ENCODE data around the gene MCU.

Gene MCU

GRCh38 chr10:72729528-72729927, 37.6 kb downstream of the MCU start:
- no peak overlapping the region for H2BK15ac ChIP-seq (ENCODE audit: low read depth, poor library complexity, severe bottlenecking)
- 100% methylated on average over 2 of the region's 3 CpGs for WGBS
- no peak overlapping the region for H3K14ac ChIP-seq (ENCODE audit: low read length in 2 of 2)
- H2BK120ac ChIP-seq (ENCODE audit: low read depth, low read length) = no peak overlapping the region
- no peak overlapping the region for H3K27ac ChIP-seq (ENCODE audit: low read length, poor library complexity, severe bottlenecking)
- no peak overlapping the region for H3K23ac ChIP-seq (ENCODE audit: low read length in 2 of 2)
- peak overlapping the region; percentile 37 for H4K8ac ChIP-seq (ENCODE audit: low read length)
- H3K4ac ChIP-seq (ENCODE audit: low read depth in 1 of 2, low read length in 2 of 2) = no peak overlapping the region
- no peaks in the 10 kb centered on the region for H3K27me3 ChIP-seq (ENCODE audit: control insufficient read depth in 1 of 2, insufficient read depth in 1 of 2, low read length in 2 of 2)
- no peak overlapping the region for H3K4me2 ChIP-seq (ENCODE audit: low read length, poor library complexity, severe bottlenecking)
- H2BK5ac ChIP-seq (ENCODE audit: low read depth, low read length, poor library complexity, severe bottlenecking) = no peak overlapping the region
- peak overlapping the region in 1 of 2 experiments; percentile 9 for H3K18ac ChIP-seq (ENCODE audit: low read depth in 1 of 2, low read length in 2 of 2)
- DNase-seq = no peak
- H4K91ac ChIP-seq (ENCODE audit: low read length) = no peak overlapping the region
- H3K4me1 ChIP-seq (ENCODE audit: control insufficient read depth, insufficient read depth, low read depth, low read length) = no peaks in the 10 kb centered on the region
- H3K9ac ChIP-seq (ENCODE audit: low read length) = peak overlapping the region; percentile 54
- no peaks in the 10 kb centered on the region for H3K36me3 ChIP-seq (ENCODE audit: control insufficient read depth in 1 of 2, insufficient read depth in 2 of 2, low read depth in 1 of 2, low read length in 2 of 2)
- H2AFZ ChIP-seq (ENCODE audit: low read depth, low read length) = no peak overlapping the region
- no peak overlapping the region for H2BK12ac ChIP-seq (ENCODE audit: low read length in 2 of 2)
- H2AK5ac ChIP-seq (ENCODE audit: low read length, severe bottlenecking) = no peak overlapping the region
- H3K79me1 ChIP-seq (replicated peaks; ENCODE audit: low read length, poor library complexity, severe bottlenecking) = peaks cover 14% of the 10 kb centered on the region
- no peak overlapping the region for H3K4me3 ChIP-seq (ENCODE audit: insufficient read depth in 1 of 2, low read depth in 1 of 2, low read length in 2 of 2)
- H3K9me3 ChIP-seq (ENCODE audit: control insufficient read depth, low read length) = no peaks in the 10 kb centered on the region

GRCh38 chr10:72730479-72730878, 38.5 kb downstream of the MCU start:
- no peaks in the 10 kb centered on the region for H3K36me3 ChIP-seq (ENCODE audit: control insufficient read depth in 1 of 2, insufficient read depth in 2 of 2, low read depth in 1 of 2, low read length in 2 of 2)
- H2BK12ac ChIP-seq (ENCODE audit: low read length in 2 of 2) = no peak overlapping the region
- no peak overlapping the region for H4K8ac ChIP-seq (ENCODE audit: low read length)
- no peak overlapping the region for H3K18ac ChIP-seq (ENCODE audit: low read depth in 1 of 2, low read length in 2 of 2)
- no peak overlapping the region for H3K4me2 ChIP-seq (ENCODE audit: low read length, poor library complexity, severe bottlenecking)
- H2BK5ac ChIP-seq (ENCODE audit: low read depth, low read length, poor library complexity, severe bottlenecking) = no peak overlapping the region
- H2AFZ ChIP-seq (ENCODE audit: low read depth, low read length) = no peak overlapping the region
- H3K79me1 ChIP-seq (replicated peaks; ENCODE audit: low read length, poor library complexity, severe bottlenecking) = peaks cover 16% of the 10 kb centered on the region
- H3K27me3 ChIP-seq (ENCODE audit: control insufficient read depth in 1 of 2, insufficient read depth in 1 of 2, low read length in 2 of 2) = no peaks in the 10 kb centered on the region
- H3K4me3 ChIP-seq (ENCODE audit: insufficient read depth in 1 of 2, low read depth in 1 of 2, low read length in 2 of 2) = no peak overlapping the region
- H4K91ac ChIP-seq (ENCODE audit: low read length) = no peak overlapping the region
- H3K9me3 ChIP-seq (ENCODE audit: control insufficient read depth, low read length) = no peaks in the 10 kb centered on the region
- WGBS = 98% methylated on average over 5 of the region's 5 CpGs
- H3K4ac ChIP-seq (ENCODE audit: low read depth in 1 of 2, low read length in 2 of 2) = no peak overlapping the region
- H3K9ac ChIP-seq (ENCODE audit: low read length) = no peak overlapping the region
- H3K4me1 ChIP-seq (ENCODE audit: control insufficient read depth, insufficient read depth, low read depth, low read length) = no peaks in the 10 kb centered on the region
- H2AK5ac ChIP-seq (ENCODE audit: low read length, severe bottlenecking) = no peak overlapping the region
- no peak overlapping the region for H2BK15ac ChIP-seq (ENCODE audit: low read depth, poor library complexity, severe bottlenecking)
- H3K14ac ChIP-seq (ENCODE audit: low read length in 2 of 2) = no peak overlapping the region
- H2BK120ac ChIP-seq (ENCODE audit: low read depth, low read length) = no peak overlapping the region
- DNase-seq = no peak
- no peak overlapping the region for H3K27ac ChIP-seq (ENCODE audit: low read length, poor library complexity, severe bottlenecking)
- no peak overlapping the region for H3K23ac ChIP-seq (ENCODE audit: low read length in 2 of 2)

- H2AK5ac ChIP-seq (ENCODE audit: low read length, severe bottlenecking) = no peak overlapping the region
- H2BK12ac ChIP-seq (ENCODE audit: low read length in 2 of 2) = no peak overlapping the region
- H3K4me1 ChIP-seq (ENCODE audit: control insufficient read depth, insufficient read depth, low read depth, low read length) = no peaks in the 10 kb centered on the region
- no peaks in the 10 kb centered on the region for H3K27me3 ChIP-seq (ENCODE audit: control insufficient read depth in 1 of 2, insufficient read depth in 1 of 2, low read length in 2 of 2)
- H2AFZ ChIP-seq (ENCODE audit: low read depth, low read length) = no peak overlapping the region
- H3K9me3 ChIP-seq (ENCODE audit: control insufficient read depth, low read length) = no peaks in the 10 kb centered on the region
- 100% methylated on average over 4 of the region's 4 CpGs for WGBS
- no peak overlapping the region for H3K4me3 ChIP-seq (ENCODE audit: insufficient read depth in 1 of 2, low read depth in 1 of 2, low read length in 2 of 2)
- no peak overlapping the region for H3K4ac ChIP-seq (ENCODE audit: low read depth in 1 of 2, low read length in 2 of 2)
- H3K14ac ChIP-seq (ENCODE audit: low read length in 2 of 2) = no peak overlapping the region
- no peak overlapping the region for H2BK5ac ChIP-seq (ENCODE audit: low read depth, low read length, poor library complexity, severe bottlenecking)
- H3K23ac ChIP-seq (ENCODE audit: low read length in 2 of 2) = no peak overlapping the region
- no peaks in the 10 kb centered on the region for H3K36me3 ChIP-seq (ENCODE audit: control insufficient read depth in 1 of 2, insufficient read depth in 2 of 2, low read depth in 1 of 2, low read length in 2 of 2)
- no peak for DNase-seq
- H4K8ac ChIP-seq (ENCODE audit: low read length) = no peak overlapping the region
- peaks cover 13% of the 10 kb centered on the region for H3K79me1 ChIP-seq (replicated peaks; ENCODE audit: low read length, poor library complexity, severe bottlenecking)
- no peak overlapping the region for H3K4me2 ChIP-seq (ENCODE audit: low read length, poor library complexity, severe bottlenecking)
- H4K91ac ChIP-seq (ENCODE audit: low read length) = no peak overlapping the region
- H3K27ac ChIP-seq (ENCODE audit: low read length, poor library complexity, severe bottlenecking) = no peak overlapping the region
- H3K18ac ChIP-seq (ENCODE audit: low read depth in 1 of 2, low read length in 2 of 2) = no peak overlapping the region
- H2BK120ac ChIP-seq (ENCODE audit: low read depth, low read length) = no peak overlapping the region
- H2BK15ac ChIP-seq (ENCODE audit: low read depth, poor library complexity, severe bottlenecking) = no peak overlapping the region
- H3K9ac ChIP-seq (ENCODE audit: low read length) = no peak overlapping the region
These were observed 40.0 kb downstream of the MCU start for GRCh38 chr10:72731916-72732419.

- no peak overlapping the region for H3K9ac ChIP-seq (ENCODE audit: low read length)
- WGBS = 100% methylated on average over 1 of the region's 2 CpGs
- H2BK15ac ChIP-seq (ENCODE audit: low read depth, poor library complexity, severe bottlenecking) = no peak overlapping the region
- no peak overlapping the region for H3K18ac ChIP-seq (ENCODE audit: low read depth in 1 of 2, low read length in 2 of 2)
- peaks cover 12% of the 10 kb centered on the region for H3K79me1 ChIP-seq (replicated peaks; ENCODE audit: low read length, poor library complexity, severe bottlenecking)
- no peak overlapping the region for H2AFZ ChIP-seq (ENCODE audit: low read depth, low read length)
- no peaks in the 10 kb centered on the region for H3K9me3 ChIP-seq (ENCODE audit: control insufficient read depth, low read length)
- no peak overlapping the region for H3K23ac ChIP-seq (ENCODE audit: low read length in 2 of 2)
- no peak overlapping the region for H3K14ac ChIP-seq (ENCODE audit: low read length in 2 of 2)
- no peak overlapping the region for H4K8ac ChIP-seq (ENCODE audit: low read length)
- H2AK5ac ChIP-seq (ENCODE audit: low read length, severe bottlenecking) = no peak overlapping the region
- H3K36me3 ChIP-seq (ENCODE audit: control insufficient read depth in 1 of 2, insufficient read depth in 2 of 2, low read depth in 1 of 2, low read length in 2 of 2) = no peaks in the 10 kb centered on the region
- no peak overlapping the region for H4K91ac ChIP-seq (ENCODE audit: low read length)
- H3K4me3 ChIP-seq (ENCODE audit: insufficient read depth in 1 of 2, low read depth in 1 of 2, low read length in 2 of 2) = no peak overlapping the region
- H2BK120ac ChIP-seq (ENCODE audit: low read depth, low read length) = no peak overlapping the region
- no peak overlapping the region for H3K4ac ChIP-seq (ENCODE audit: low read depth in 1 of 2, low read length in 2 of 2)
- H2BK5ac ChIP-seq (ENCODE audit: low read depth, low read length, poor library complexity, severe bottlenecking) = no peak overlapping the region
- no peak overlapping the region for H3K27ac ChIP-seq (ENCODE audit: low read length, poor library complexity, severe bottlenecking)
- no peak for DNase-seq
- no peaks in the 10 kb centered on the region for H3K4me1 ChIP-seq (ENCODE audit: control insufficient read depth, insufficient read depth, low read depth, low read length)
- H3K27me3 ChIP-seq (ENCODE audit: control insufficient read depth in 1 of 2, insufficient read depth in 1 of 2, low read length in 2 of 2) = no peaks in the 10 kb centered on the region
- no peak overlapping the region for H3K4me2 ChIP-seq (ENCODE audit: low read length, poor library complexity, severe bottlenecking)
- no peak overlapping the region for H2BK12ac ChIP-seq (ENCODE audit: low read length in 2 of 2)
These were observed 40.6 kb downstream of the MCU start for GRCh38 chr10:72732521-72732920.

All from mesenchymal stem cell (in vitro differentiated cells and primary cell).